Chondrocyte (in vitro differentiated cells): ENCODE results near the gene ALDH1L1. TPM values are rescaled to one million over a fixed set of nuclear protein-coding genes. Genes with fewer than 3 reads are reported as not detected.

ENCODE experiments used
- DNase-seq: peaks from one replicate; pipeline ENCODE4 v3.0.0; 2021; ENCODE audit warnings: mixed read lengths, low spot score
- H3K27ac Mint-ChIP-seq: one replicate; pipeline ENCODE4 v1.8.0; 2021; ENCODE audit warnings: mild to moderate bottlenecking, moderate library complexity, mixed read lengths; ENCODE audit not compliant: unreplicated experiment
- H3K27me3 Mint-ChIP-seq: 2 replicates; pipeline ENCODE4 v1.8.0; 2021; ENCODE audit warnings: low read depth, mixed read lengths
- H3K36me3 Mint-ChIP-seq: 2 replicates; pipeline ENCODE4 v1.8.0; 2021; ENCODE audit warnings: low read depth, mixed read lengths
- H3K4me1 Mint-ChIP-seq: 2 replicates; pipeline ENCODE4 v1.8.0; 2021; ENCODE audit warnings: low read depth, mild to moderate bottlenecking, mixed read lengths
- H3K4me3 Mint-ChIP-seq: one replicate; pipeline ENCODE4 v1.8.0; 2021; ENCODE audit warnings: mild to moderate bottlenecking, moderate library complexity, mixed read lengths; ENCODE audit not compliant: unreplicated experiment
- H3K9me3 Mint-ChIP-seq: 2 replicates; pipeline ENCODE4 v1.8.0; 2021; ENCODE audit warnings: low read depth, mixed read lengths
- total RNA-seq: library from RNA; stranded (reverse); gene quantifications from 3 replicates; pipeline ENCODE4 v1.2.1, GENCODE V29; 2021
- TF ChIP-seq, protein P1 (sequence below): fragments of 200-600 bp; sonication (generic); IDR thresholded peaks from 2 replicates; pipeline ENCODE4 v1.5.0; 2021; ENCODE audit warnings: antibody characterized with exemption, mild to moderate bottlenecking, moderate library complexity

ALDH1L1 gene
- total RNA-seq, 1 donor from 2014 or later, result 0.60 TPM

- TF ChIP-seq, protein P1, sequence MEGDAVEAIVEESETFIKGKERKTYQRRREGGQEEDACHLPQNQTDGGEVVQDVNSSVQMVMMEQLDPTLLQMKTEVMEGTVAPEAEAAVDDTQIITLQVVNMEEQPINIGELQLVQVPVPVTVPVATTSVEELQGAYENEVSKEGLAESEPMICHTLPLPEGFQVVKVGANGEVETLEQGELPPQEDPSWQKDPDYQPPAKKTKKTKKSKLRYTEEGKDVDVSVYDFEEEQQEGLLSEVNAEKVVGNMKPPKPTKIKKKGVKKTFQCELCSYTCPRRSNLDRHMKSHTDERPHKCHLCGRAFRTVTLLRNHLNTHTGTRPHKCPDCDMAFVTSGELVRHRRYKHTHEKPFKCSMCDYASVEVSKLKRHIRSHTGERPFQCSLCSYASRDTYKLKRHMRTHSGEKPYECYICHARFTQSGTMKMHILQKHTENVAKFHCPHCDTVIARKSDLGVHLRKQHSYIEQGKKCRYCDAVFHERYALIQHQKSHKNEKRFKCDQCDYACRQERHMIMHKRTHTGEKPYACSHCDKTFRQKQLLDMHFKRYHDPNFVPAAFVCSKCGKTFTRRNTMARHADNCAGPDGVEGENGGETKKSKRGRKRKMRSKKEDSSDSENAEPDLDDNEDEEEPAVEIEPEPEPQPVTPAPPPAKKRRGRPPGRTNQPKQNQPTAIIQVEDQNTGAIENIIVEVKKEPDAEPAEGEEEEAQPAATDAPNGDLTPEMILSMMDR, result peak; percentile 24
- H3K27me3 Mint-ChIP-seq, result no peaks in the 10 kb centered on the region
- H3K27ac Mint-ChIP-seq, result peak overlapping the region; percentile 93
- H3K36me3 Mint-ChIP-seq, result no peaks in the 10 kb centered on the region
- no peaks in the 10 kb centered on the region for H3K9me3 Mint-ChIP-seq
- no peak for DNase-seq
- H3K4me1 Mint-ChIP-seq, result peaks cover 28% of the 10 kb centered on the region
- H3K4me3 Mint-ChIP-seq, result no peak overlapping the region
Observed at GRCh38 chr3:126103121-126104027, 77.0 kb downstream of the ALDH1L1 start.

DNA sequence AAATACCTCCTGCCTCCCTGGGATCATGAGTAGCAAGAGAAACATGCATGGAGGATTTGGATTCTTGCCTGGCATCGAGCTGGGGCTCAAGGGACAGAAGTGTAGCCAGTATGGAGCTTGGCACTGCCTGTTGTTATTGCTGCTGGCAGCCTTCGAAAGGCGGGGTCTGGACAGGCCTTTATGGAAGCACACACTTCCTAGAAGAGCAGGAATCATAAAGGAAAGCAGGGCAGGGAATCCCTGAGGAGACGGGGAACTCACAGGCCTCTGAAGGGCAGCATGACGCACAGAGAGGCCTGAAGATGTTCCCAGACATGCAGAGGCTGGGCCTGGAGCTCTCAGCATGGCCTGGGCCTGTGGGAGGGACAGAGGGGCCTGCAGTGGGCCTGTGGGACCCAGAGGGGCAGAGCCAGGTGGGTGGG, 77.8 kb downstream of the ALDH1L1 start:
- H3K9me3 Mint-ChIP-seq, result no peaks in the 10 kb centered on the region
- H3K4me1 Mint-ChIP-seq, result peaks cover 28% of the 10 kb centered on the region
- no peaks in the 10 kb centered on the region for H3K36me3 Mint-ChIP-seq
- no peak for DNase-seq
- H3K27me3 Mint-ChIP-seq, result no peaks in the 10 kb centered on the region
- H3K4me3 Mint-ChIP-seq, result no peak overlapping the region
- H3K27ac Mint-ChIP-seq, result peak overlapping the region; percentile 93
- TF ChIP-seq, protein P1, result no peak

- H3K4me3 Mint-ChIP-seq, result no peak overlapping the region
- H3K36me3 Mint-ChIP-seq, result no peaks in the 10 kb centered on the region
- peak overlapping the region; percentile 93 for H3K27ac Mint-ChIP-seq
- no peak for DNase-seq
- no peaks in the 10 kb centered on the region for H3K27me3 Mint-ChIP-seq
- TF ChIP-seq, protein P1, result no peak
- H3K4me1 Mint-ChIP-seq, result peaks cover 28% of the 10 kb centered on the region
- H3K9me3 Mint-ChIP-seq, result peaks cover 3% of the 10 kb centered on the region
Observed at GRCh38 chr3:126102011-126102410, 78.4 kb downstream of the ALDH1L1 start.

GRCh38 chr3:126101521-126101982, 78.8 kb downstream of the ALDH1L1 start:
- Mint-ChIP-seq H3K4me3 (no peak overlapping the region), H3K36me3 (no peaks in the 10 kb centered on the region), H3K27ac (peak overlapping the region; percentile 93), H3K9me3 (peaks cover 7% of the 10 kb centered on the region), H3K27me3 (no peaks in the 10 kb centered on the region), H3K4me1 (peaks cover 28% of the 10 kb centered on the region)
- no peak for DNase-seq
- TF ChIP-seq, protein P1, result no peak

DNA sequence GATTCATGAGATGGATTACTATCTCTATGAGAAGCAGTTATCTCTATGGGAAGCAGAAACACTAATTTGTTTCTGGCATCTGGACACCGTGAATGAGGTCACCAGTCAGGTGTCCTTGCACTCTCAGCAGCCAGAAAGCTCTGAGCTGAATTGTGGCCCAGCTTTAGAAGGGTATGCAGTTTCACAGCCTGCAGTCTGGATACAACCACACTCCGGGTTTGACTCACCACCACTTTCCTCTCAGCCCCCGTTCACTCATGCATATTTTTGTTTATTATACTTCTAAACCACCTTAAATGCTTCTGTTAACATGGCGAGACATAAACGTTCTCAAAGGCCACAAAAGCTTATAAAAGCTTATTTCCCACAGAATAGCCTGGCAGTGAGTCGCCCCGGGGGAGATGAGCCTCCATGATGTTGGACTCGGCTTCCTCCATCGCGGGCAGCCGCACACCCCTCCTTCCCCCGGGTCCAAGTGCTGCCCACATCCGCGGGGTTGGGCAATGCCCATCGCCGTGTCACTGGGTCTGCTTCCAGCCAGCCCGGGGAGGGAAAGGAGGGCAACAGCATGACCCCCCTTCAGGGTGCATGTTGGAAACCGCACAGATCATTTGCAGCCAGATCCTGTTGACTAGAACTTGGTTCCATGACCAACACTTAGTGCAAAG, 79.6 kb downstream of the ALDH1L1 start:
- TF ChIP-seq, protein P1, result no peak
- no peak overlapping the region for H3K4me3 Mint-ChIP-seq
- H3K9me3 Mint-ChIP-seq, result peaks cover 11% of the 10 kb centered on the region
- peaks cover 28% of the 10 kb centered on the region for H3K4me1 Mint-ChIP-seq
- DNase-seq, result no peak
- H3K27ac Mint-ChIP-seq, result peak overlapping the region; percentile 46
- no peaks in the 10 kb centered on the region for H3K27me3 Mint-ChIP-seq
- H3K36me3 Mint-ChIP-seq, result peaks cover under 1% of the 10 kb centered on the region
